ENCODE measurements around the gene GPR37.

The GPR37 gene

GRCh38 chr7:124811341-124811740 is 45.7 kb upstream of the GPR37 start:
- ATAC-seq = no peak
- no peak for TF ChIP-seq POU6F1 (CRISPR knock-in tag; IDR thresholded peaks at IDR 0.05; ENCODE audit: borderline replicate concordance, low read depth)
- no peak for TF ChIP-seq TSHZ2 (CRISPR knock-in tag; IDR thresholded peaks at IDR 0.05)
- TF ChIP-seq ESRRG (CRISPR knock-in tag; IDR thresholded peaks at IDR 0.05) = no peak
- TF ChIP-seq PATZ1 (CRISPR knock-in tag; IDR thresholded peaks at IDR 0.05; ENCODE audit: borderline replicate concordance) = no peak
- no peak for TF ChIP-seq TOX (CRISPR knock-in tag; IDR thresholded peaks at IDR 0.05; ENCODE audit: borderline replicate concordance)
- TF ChIP-seq CREB5 (CRISPR knock-in tag; IDR thresholded peaks at IDR 0.05; ENCODE audit: low read depth) = no peak
- no peak for TF ChIP-seq TCF4 (CRISPR knock-in tag; IDR thresholded peaks at IDR 0.05; ENCODE audit: borderline replicate concordance)
- no peak for TF ChIP-seq ZFP30 (CRISPR knock-in tag; IDR thresholded peaks at IDR 0.05)
- no peak for TF ChIP-seq OSR1 (CRISPR knock-in tag; IDR thresholded peaks at IDR 0.05)
- no peak for TF ChIP-seq ARNTL (CRISPR knock-in tag; IDR thresholded peaks at IDR 0.05; ENCODE audit: borderline replicate concordance, low read depth)
- no peak for TF ChIP-seq ZC3H10 (CRISPR knock-in tag; IDR thresholded peaks at IDR 0.05)
- no peak for TF ChIP-seq RARB (CRISPR knock-in tag; IDR thresholded peaks at IDR 0.05)

- TF ChIP-seq ARNTL (CRISPR knock-in tag; IDR thresholded peaks at IDR 0.05; ENCODE audit: borderline replicate concordance, low read depth) (no peak), ZC3H10 (CRISPR knock-in tag; IDR thresholded peaks at IDR 0.05) (no peak), TOX (CRISPR knock-in tag; IDR thresholded peaks at IDR 0.05; ENCODE audit: borderline replicate concordance) (no peak), POU6F1 (CRISPR knock-in tag; IDR thresholded peaks at IDR 0.05; ENCODE audit: borderline replicate concordance, low read depth) (no peak), PPARA (CRISPR knock-in tag; IDR thresholded peaks at IDR 0.05; ENCODE audit: borderline replicate concordance) (no peak), CREB5 (CRISPR knock-in tag; IDR thresholded peaks at IDR 0.05; ENCODE audit: low read depth) (no peak), ZNF70 (CRISPR knock-in tag; IDR thresholded peaks at IDR 0.05) (no peak), SNAI2 (CRISPR knock-in tag; IDR thresholded peaks at IDR 0.05) (no peak), ZFP3 (CRISPR knock-in tag; IDR thresholded peaks at IDR 0.05) (no peak), GLIS3 (CRISPR knock-in tag; IDR thresholded peaks at IDR 0.05) (no peak), OSR1 (CRISPR knock-in tag; IDR thresholded peaks at IDR 0.05) (no peak), CSDC2 (CRISPR knock-in tag; IDR thresholded peaks at IDR 0.05) (no peak), ESRRG (CRISPR knock-in tag; IDR thresholded peaks at IDR 0.05) (no peak), ISL1 (CRISPR knock-in tag; IDR thresholded peaks at IDR 0.05) (no peak), ZNF8 (CRISPR knock-in tag; IDR thresholded peaks at IDR 0.05) (no peak), RARB (CRISPR knock-in tag; IDR thresholded peaks at IDR 0.05) (no peak), PATZ1 (CRISPR knock-in tag; IDR thresholded peaks at IDR 0.05; ENCODE audit: borderline replicate concordance) (no peak)
- ATAC-seq = no peak
Measured at GRCh38 chr7:124810605-124811004, 45.0 kb upstream of the GPR37 start.
